ENCODE results near the gene REEP1.
"Not testable (repeated sequence)": the region's sequence is repeated elsewhere in the genome, so short reads cannot be mapped to it uniquely, and the experiment has no call there.

Gene REEP1

DNA sequence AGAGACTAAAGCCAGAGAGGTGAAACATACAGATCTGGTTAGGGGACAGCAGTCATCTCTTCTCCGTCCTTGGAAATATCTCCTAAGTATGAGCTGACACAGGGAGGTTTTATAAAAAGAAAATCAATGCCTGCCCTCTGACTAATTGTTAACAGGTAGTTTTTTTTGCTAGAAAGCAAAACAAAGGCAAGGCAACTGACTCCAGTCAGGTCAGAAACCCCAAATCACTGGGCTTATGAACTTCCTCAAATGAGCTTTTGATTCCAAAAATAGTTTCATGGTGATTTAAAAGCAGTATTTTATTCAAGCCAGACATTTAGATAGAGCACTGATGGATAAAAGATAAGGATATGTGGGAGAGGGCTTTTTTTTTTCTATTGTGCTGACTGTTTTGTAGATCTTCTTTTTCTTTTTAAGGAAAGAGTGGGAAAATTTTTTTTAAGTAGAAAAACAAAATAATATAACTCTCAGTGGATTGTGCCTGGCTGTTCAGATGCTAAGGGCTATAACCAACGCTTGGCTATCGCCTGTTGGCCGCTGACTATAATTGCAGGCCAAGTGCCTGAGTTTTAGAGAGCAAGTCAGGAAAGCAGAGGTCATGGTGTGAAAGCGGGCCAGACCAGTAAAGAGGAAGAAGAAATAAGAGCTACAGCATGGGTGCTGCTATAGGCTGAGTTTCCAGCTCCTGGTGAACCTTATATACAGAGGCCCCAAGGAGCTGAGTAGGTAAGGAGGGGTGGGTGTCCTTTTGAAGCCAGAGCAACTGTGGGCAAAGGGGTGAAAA, 93.3 kb downstream of the REEP1 start:
- no peak for DNase-seq (ENCODE audit: low read depth)

GRCh38 chr2:86243272-86243671, 94.2 kb downstream of the REEP1 start:
- no peak for DNase-seq (ENCODE audit: low read depth)

DNA sequence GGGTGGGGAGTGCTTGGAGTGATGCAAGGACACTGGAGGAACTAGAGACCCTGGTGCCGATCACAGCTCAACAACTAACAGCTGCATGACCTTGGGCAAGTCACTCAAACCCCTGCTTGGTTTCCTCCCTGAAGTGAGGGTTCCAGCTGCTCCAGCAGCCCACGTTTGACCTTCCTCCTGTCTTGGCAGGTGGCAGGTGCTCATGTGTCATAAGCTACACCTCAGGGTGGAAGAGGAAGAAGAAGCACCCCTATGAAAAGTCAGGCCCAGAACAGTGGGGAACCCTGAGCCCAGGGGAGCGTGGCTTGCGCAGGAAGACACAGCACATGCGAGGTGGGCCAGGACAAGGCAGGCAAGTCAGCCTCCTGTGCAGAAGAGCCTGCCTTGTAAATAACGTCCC, 95.8 kb downstream of the REEP1 start:
- no peak for DNase-seq (ENCODE audit: low read depth)

DNA sequence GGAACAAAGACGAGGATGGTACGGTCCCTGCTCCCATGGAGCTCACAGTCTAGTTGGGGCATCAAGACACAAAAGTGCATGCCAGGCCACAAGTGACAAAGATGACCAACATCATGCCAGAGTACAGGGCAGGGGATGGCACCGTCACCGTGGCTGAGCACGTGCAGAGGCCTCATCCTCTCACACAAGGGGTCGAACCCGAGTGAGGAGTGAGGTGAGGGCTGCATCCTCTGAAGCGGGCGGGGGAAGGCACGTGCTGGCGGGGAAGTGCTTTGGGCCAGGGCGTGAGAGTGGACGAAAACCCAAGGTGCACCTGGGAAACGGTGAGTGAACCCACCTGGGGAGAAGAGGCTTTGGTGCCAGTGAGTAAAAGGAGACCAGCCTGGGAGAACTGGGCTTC, 97.2 kb downstream of the REEP1 start:
- DNase-seq (ENCODE audit: low read depth) = no peak

DNA sequence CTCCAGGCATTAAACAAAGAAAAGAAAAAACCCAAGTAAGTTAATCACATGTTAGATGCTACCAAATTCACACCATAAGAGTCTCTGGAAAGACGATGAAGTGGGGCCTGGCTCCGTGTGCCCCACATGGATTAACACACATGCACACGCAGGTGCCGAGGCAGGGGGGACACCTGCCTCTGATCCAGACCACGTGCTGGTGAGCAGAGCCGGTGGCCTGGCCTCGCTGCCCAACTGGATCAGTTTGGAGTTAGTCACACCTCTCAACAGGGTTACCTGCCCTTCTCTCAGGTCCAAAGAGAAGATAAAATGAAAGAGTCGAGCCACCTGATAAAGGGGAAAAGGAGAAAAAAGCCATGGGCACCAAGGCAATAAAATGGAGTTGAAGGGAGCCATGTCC, 97.7 kb downstream of the REEP1 start:
- no peak for DNase-seq (ENCODE audit: low read depth)

DNA sequence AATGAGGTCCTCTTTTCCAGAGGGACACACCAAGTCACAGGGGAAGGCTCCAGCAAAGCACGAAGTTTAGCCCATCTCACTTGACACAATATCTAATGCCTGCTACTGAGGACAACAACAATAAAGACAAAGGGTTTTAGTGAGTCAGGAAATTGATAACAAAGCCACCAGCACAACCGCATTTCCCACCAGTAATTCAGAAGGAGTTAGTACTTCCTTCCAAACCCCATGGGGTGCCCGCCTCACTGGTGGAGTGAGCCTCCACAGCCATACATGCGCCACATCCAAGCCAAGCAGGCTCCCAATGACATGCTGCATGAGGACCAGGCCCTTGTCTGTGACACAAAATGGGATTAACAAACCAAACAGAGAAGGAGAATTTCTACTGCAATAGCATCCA, 98.1 kb downstream of the REEP1 start:
- DNase-seq (ENCODE audit: low read depth) = no peak

DNA sequence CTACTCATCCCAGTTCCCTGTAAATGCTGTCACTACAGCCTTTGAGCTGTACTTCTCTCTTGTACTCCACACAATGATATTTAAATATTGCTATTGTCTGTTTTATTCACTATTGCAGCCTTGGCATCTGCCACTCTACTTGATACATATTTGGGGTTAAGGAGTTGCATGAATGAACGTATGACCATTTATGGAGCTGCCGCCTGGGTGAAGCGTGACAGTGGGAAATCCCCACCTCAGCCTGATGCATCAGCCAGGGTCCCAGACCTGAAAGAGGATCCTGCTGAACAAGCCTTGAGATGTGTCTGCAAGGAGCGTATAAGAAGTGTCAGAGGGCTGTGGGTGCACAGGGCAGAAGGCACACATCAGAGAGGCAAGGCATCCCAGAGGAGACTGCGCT, 99.1 kb downstream of the REEP1 start:
- no peak for DNase-seq (ENCODE audit: low read depth)

DNA sequence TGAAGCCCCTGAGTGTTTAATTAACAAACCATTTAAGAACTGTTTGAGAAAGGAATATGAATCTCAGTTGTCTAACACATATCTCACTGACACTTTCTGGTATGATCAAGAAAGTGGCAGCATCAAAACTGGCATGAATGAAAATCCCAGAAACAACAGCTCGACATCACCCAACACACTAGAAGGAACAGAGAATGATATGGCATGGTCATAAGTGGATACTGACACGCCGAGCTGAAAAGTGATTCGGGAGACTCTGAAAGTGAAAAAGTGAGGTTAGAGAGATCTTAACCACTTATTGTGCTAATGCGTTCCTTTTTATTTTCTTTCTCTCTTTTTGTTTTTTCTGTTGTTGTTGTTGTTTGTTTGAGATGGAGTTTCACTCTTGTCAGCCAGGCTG, 100.3 kb downstream of the REEP1 start:
- DNase-seq (ENCODE audit: low read depth) = no peak

DNA sequence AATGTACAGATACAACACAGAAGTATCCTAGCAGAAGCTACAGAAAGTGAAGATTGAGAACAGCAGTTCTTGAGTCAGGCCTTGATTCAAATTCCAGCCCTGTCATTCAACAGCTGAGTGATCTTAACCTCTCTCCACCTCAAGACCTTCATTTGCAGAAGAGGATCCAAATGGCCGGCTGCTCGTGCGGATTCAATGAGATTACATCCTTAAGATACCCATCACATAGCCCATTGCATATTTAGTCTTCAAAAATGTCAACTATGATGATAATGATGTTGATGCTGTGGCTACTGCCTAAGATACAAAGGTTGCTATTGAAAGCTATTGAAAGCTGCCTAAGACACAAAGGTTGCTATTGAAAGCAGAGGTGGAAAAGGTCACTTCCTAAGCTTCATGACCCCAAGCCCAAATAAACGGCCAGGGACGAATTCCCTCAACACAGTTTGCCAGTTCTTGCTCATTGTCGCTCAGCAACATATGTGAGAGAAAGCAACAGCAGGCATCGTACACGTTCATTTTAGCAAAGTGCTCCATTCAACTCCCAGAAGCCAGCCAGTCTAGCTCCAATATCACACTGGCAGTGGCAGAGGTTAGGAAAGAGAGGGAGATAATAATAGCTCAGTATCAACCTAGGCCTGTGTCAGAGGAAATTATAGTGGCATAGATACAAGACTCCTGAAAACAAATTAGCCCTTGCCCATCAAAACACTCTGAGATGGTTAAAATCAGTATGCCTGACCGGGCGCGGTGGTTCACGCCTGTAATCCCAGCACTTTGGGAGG, 102.0 kb downstream of the REEP1 start:
- DNase-seq (ENCODE audit: low read depth) = no peak

DNA sequence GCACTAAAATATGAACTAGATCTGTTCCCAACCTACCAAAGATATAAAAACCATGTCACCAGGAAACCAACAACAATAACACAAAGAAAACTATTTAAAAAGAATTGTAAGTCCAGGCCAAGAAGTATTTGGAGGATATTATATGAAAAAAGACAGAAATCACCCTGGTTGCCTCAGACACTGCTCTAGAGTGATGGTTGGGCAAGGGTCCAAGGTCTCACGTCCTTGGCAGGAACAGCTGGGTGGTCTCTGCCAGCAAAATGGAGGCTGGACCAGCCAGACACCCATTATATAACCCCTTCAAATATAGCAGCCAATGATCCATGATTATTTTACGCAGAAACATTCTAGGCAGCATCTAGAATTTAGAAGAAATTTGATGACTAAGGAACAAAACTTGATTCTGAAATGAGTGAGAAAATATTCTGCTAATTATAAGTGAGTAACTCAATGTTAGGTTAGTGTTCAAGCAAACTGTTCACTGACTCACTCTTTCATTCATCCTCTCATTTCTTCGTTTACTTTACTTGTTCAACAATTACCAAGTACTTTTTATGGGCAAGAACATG, 102.8 kb downstream of the REEP1 start:
- no peak for DNase-seq (ENCODE audit: low read depth)

GRCh38 chr2:86233436-86233835, 104.0 kb downstream of the REEP1 start:
- DNase-seq (ENCODE audit: low read depth) = no peak

- no peak for DNase-seq (ENCODE audit: low read depth)
These were observed 104.5 kb downstream of the REEP1 start for GRCh38 chr2:86232910-86233309.

GRCh38 chr2:86232373-86232784, 105.0 kb downstream of the REEP1 start:
- DNase-seq (ENCODE audit: low read depth) = no peak

- DNase-seq (ENCODE audit: low read depth) = no peak
These were observed 105.6 kb downstream of the REEP1 start for GRCh38 chr2:86231680-86232372.

DNA sequence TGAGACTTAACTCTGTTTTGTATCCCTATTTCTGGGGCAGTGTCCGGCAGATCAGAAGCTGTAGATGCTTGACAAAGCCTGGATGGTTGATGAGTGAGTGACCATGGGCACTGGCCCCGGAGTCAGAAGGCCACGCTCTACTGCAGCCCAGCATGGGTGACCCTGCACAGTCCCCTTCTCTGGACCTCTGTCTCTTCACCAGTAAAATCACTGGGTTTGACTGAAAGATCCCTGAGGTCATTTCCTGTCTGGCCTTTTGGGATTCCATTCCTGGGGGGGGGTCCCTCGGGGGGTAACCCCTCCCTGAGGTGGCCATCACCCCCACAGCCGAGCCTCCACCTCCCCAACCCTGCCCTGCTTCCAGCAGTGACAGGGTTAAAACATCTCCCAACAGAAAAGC, 106.5 kb downstream of the REEP1 start:
- DNase-seq (ENCODE audit: low read depth) = no peak

- DNase-seq (ENCODE audit: low read depth) = no peak
These were observed 108.2 kb downstream of the REEP1 start for GRCh38 chr2:86229221-86229620.

GRCh38 chr2:86228574-86228973, 108.9 kb downstream of the REEP1 start:
- not testable (repeated sequence) for DNase-seq (ENCODE audit: low read depth)

- no peak for DNase-seq (ENCODE audit: low read depth)
These were observed 109.7 kb downstream of the REEP1 start for GRCh38 chr2:86227685-86228084.

DNA sequence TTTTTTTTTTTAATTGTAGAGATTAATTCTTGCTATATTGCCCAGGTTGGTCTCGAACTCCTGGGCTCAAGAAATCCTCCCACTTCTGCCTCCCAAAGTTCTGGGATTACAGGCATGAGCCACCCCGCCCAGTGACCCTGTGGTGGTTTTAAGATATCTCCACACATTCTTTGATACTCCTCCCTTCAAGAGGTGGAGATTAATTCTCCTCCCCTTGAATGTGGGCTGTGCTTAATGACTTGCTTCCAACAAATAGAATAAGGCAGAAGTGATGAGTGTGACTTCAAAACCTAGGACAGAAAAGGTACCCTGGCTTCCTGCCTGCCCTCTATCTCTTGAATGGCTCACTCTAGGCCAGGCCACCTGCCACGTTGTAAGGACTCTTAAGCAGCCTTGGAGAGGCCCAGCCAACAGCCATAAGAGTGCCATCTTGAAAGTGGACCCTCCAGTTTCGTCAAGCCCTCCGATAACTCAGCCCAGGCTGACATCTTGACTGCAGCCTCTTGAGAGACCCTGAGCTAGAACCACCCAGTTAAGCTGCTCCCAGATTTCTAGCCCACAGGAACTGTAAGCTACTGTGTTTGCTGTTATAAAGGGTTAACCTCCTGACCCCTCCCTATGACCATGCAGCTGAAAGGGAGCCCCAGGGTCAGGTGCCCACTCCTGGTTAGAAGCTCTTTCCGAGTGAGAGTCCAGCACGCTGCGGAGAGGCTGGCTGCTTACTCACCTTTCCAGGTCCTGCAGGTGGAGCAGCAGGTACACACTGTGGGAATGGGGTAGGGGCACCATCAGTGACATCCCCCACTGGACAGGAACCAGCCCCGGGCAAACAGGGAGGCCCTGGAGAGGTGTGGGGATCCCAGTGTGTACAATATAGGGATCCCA, 110.5 kb downstream of the REEP1 start:
- DNase-seq (ENCODE audit: low read depth) = no peak

GRCh38 chr2:86226070-86226469, 111.4 kb downstream of the REEP1 start:
- no peak for DNase-seq (ENCODE audit: low read depth)

GRCh38 chr2:86225581-86225980, 111.8 kb downstream of the REEP1 start:
- DNase-seq (ENCODE audit: low read depth) = no peak
